HK-2 (cell line): ENCODE results near the gene NPBWR2.
A peak's percentile ranks its signal among the peaks of the same experiment; 100 is the strongest.

Experiments
- DNase-seq: peaks from one replicate; pipeline ENCODE4 v3.0.0-alpha.2; 2018; ENCODE audit not compliant: unreplicated experiment

NPBWR2 gene

GRCh38 chr20:64056889-64057627 is 50.3 kb downstream of the NPBWR2 start:
- no peak for DNase-seq

GRCh38 chr20:64056639-64056888 is 50.8 kb downstream of the NPBWR2 start:
- DNase-seq, result no peak

- DNase-seq, result peak; percentile 81
Observed at GRCh38 chr20:64055893-64056638, 51.3 kb downstream of the NPBWR2 start.

GRCh38 chr20:64055396-64055892 is 51.9 kb downstream of the NPBWR2 start:
- no peak for DNase-seq

- DNase-seq, result peak; percentile 63
Observed at GRCh38 chr20:64053841-64054661, 53.3 kb downstream of the NPBWR2 start.
